NCI-H2029 (cell line): ENCODE measurements around the gene KASH5.
A peak's percentile ranks its signal among the peaks of the same experiment; 100 is the strongest.
"Not testable (repeated sequence)": the region's sequence is repeated elsewhere in the genome, so short reads cannot be mapped to it uniquely, and the experiment has no call there.

ENCODE experiments used
- DNase-seq: peaks from one replicate; lab custom pipeline; 2025; lab: John Stamatoyannopoulos, UW

KASH5 gene

GRCh38 chr19:49436381-49437017 is 48.5 kb downstream of the KASH5 start:
- peak; percentile 56 for DNase-seq

GRCh38 chr19:49437231-49437630 is 49.2 kb downstream of the KASH5 start:
- no peak for DNase-seq

DNA sequence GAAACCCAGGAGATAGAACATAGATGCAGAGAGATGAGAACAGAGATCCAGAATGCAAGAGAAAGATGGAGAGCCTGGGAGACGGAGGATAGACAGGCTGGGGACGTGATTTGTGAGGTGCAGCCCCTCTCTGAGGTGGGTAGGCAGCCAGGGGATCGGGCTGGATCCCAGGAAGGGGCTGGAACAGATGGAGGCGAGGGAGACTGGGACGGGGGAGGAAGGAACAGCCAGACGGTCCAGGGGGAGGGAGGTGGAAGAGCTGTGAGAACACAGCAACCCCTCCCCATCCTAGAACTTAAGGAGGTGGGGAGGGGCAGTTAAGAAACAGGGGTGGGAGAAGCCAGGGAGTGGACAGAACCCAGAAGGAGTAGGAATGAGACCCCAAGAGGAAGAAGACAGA is 50.2 kb downstream of the KASH5 start:
- no peak for DNase-seq

GRCh38 chr19:49439836-49440235 is 51.8 kb downstream of the KASH5 start:
- DNase-seq = no peak

GRCh38 chr19:49440439-49441209 is 52.6 kb downstream of the KASH5 start:
- DNase-seq = no peak

DNA sequence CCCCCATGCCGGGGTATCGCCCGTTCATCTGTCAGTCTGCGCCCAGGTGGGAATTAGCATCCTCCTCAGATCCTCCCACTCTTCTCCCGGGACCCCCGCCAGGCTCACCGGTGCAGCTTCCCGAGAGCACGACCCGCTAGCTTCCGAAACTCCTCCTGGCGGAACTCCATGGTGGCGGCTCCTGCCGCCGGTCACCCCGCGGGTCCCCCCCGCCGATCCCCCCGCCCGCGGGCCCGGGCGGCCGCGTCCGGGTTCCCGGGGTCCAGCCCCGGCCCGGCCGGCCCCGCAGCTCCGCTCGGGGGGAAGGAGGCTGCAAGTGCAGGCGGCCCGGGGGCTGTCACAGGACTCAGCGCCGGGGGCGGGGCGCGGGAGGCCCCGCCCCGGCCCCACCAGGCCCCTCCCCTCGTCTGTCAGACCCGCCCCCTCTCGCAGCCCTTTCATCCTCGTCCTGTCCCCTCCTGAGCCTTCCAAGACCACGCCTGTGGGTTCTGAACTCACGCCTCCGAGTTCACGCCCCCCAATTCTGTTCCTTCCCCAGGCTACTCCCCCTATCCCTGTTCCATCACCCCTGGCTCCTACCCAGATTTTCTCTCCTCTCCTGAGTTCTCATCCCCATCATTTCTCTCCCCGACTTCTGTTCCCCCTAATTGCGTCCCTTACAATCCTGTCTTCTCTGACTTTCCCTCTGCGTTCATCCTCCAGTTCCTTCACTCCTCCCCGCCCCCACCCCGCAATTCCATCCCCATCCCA is 53.3 kb downstream of the KASH5 start, which contains the start of gene SLC17A7:
TSS of gene SLC17A7 (minus strand) at position 318 of the 750 bp plus-strand sequence. CDS start at position 170, 148 bp downstream.
- DNase-seq = no peak

- DNase-seq = no peak
These were observed 53.9 kb downstream of the KASH5 start for GRCh38 chr19:49441960-49442350.

GRCh38 chr19:49442354-49442753 is 54.3 kb downstream of the KASH5 start:
- no peak for DNase-seq

GRCh38 chr19:49442771-49443365 is 54.8 kb downstream of the KASH5 start:
- peak; percentile 78 for DNase-seq

- peak; percentile 95 for DNase-seq
These were observed 55.5 kb downstream of the KASH5 start for GRCh38 chr19:49443366-49444099.

- DNase-seq = not testable (repeated sequence)
These were observed 56.2 kb downstream of the KASH5 start for GRCh38 chr19:49444100-49444700.

GRCh38 chr19:49445997-49446396 is 57.9 kb downstream of the KASH5 start:
- DNase-seq = no peak

GRCh38 chr19:49447485-49448431 is 59.7 kb downstream of the KASH5 start:
- no peak for DNase-seq

DNA sequence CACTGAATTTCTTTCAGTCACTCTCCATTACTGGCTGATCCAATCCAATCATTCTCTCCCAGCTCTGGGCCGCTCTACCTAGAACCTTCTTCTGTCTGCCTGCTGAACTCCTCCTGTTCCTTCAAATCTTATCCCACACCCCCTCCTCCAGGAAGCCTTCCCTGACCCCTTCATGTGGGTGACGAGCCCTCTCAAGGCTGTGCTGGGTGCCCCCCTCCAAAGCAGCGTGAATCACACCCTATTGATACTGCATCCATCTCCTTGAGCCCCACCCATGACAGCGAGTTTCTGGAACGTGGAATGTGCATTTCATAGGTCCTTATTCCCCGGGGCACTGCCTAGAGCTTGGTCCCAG is 60.4 kb downstream of the KASH5 start:
- DNase-seq = no peak

DNA sequence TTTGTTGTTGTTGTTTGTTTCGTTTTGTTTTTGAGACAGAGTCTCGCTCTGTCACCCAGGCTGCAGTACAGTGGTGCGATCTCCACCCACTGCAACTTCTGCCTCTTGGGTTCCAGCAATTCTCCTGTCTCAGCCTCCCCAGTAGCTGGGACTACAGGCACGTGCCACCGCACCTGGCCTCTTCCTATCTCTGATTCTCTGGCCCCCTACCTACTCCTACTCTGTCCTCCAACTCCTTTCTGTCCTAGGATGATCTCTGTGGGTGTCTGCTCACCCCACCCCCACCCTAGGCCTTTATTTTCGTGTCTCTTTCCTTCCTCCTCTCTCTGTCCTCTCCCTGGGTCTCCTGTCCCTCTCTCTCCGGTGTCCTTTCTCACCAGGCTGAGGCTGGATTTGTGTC is 62.4 kb downstream of the KASH5 start:
- DNase-seq = no peak

- peak; percentile 99 for DNase-seq
These were observed 63.6 kb downstream of the KASH5 start, which contains the start of gene PIH1D1 for GRCh38 chr19:49451430-49452181. TSS of gene PIH1D1 (minus strand) at chr19:49451814. CDS start at chr19:49451574, 240 bp downstream.

- peak; percentile 97 for DNase-seq
These were observed 65.1 kb downstream of the KASH5 start, which contains the start of gene ALDH16A1 for GRCh38 chr19:49453013-49453756. TSS of gene ALDH16A1 (plus strand) at chr19:49453225. CDS start at chr19:49453332, 107 bp downstream.

DNA sequence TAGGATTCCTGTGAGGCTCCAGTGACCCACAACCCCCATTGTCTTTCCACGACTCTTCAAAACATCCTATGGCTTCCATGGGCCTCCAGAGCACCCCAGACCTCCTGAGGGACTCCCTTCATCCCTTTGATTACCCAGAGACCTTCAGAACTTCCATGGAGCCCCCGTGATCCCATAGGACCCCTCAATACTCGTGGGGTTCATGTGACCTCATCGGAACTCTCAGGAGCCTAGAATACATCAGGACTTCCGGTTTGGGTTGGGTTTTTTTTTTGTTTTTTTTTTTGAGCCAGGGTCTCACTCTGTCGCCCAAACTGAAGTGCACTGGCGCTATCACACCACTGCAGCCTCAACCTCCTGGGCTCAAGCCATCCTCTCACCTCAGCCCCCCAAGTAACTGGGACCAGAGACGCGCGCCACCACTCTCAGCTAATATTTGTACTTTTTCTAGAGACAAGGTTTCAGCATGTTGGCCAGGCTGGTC is 65.8 kb downstream of the KASH5 start:
- DNase-seq = no peak
